H1 (cell line): Measurements from ENCODE around the gene PKP1. TPM values are rescaled to one million over a fixed set of nuclear protein-coding genes. Genes with fewer than 3 reads are reported as not detected.

Source experiments
- CTCF ChIA-PET: fragments of 300-600 bp; sonication (Branson Sonifier 250); formaldehyde crosslinking; loops from one replicate; lab custom pipeline; 2021; ENCODE audit not compliant: partially characterized antibody; lab: Charles Lee
- POLR2A ChIA-PET: fragments of 300-600 bp; sonication (Branson Sonifier 250); formaldehyde crosslinking; loops from one replicate; lab custom pipeline; 2021; ENCODE audit warnings: inconsistent platforms; ENCODE audit not compliant: partially characterized antibody; lab: Charles Lee
- DNase-seq, 2 experiments: peaks; one replicate each; pipeline versions ENCODE4 v3.0.0 to v3.0.0-alpha.2; 2010 to 2022; ENCODE audit warnings: low spot score in 2 of 2, low read depth in 1 of 2, mixed read lengths in 1 of 2
- FAIRE-seq: peaks from 2 replicates; lab custom pipeline; 2011; peaks lifted over from hg19 to GRCh38; lab: Jason Lieb, UNC
- H2AFZ ChIP-seq: 2 replicates; pipeline ENCODE4 v1.8.1; 2012; ENCODE audit warnings: low read length, inconsistent platforms
- H2AK5ac ChIP-seq: 2 replicates; pipeline ENCODE4 v1.6.1; 2013; ENCODE audit warnings: low read depth, low read length
- H2BK120ac ChIP-seq: replicated peaks from 2 replicates; pipeline ENCODE3; 2013; ENCODE audit warnings: low read depth, low read length, inconsistent platforms
- H2BK12ac ChIP-seq: 2 replicates; pipeline ENCODE4 v1.6.1; 2013; ENCODE audit warnings: low read depth, low read length
- H2BK15ac ChIP-seq: 2 replicates; pipeline ENCODE4 v1.6.1; 2013; ENCODE audit warnings: low read length
- H2BK20ac ChIP-seq: 2 replicates; pipeline ENCODE4 v1.6.1; 2013; ENCODE audit warnings: low read length
- H2BK5ac ChIP-seq: 2 replicates; pipeline ENCODE4 v1.6.1; 2013; ENCODE audit warnings: low read depth, low read length
- H3K14ac ChIP-seq: 2 replicates; pipeline ENCODE4 v1.6.1; 2013; ENCODE audit warnings: inconsistent platforms; ENCODE audit not compliant: insufficient read length
- H3K18ac ChIP-seq: 2 replicates; pipeline ENCODE4 v1.6.1; 2013; ENCODE audit warnings: low read length; ENCODE audit errors: extremely low read depth
- H3K23ac ChIP-seq: 2 replicates; pipeline ENCODE4 v1.6.1; 2013; ENCODE audit warnings: inconsistent platforms; ENCODE audit not compliant: insufficient read length
- H3K23me2 ChIP-seq: 2 replicates; pipeline ENCODE4 v1.6.1; 2013; ENCODE audit warnings: low read depth, low read length
- H3K27ac ChIP-seq: 2 replicates; pipeline ENCODE4 v1.6.1; 2011; ENCODE audit warnings: low read depth, low read length, inconsistent platforms
- H3K27me3 ChIP-seq, 4 experiments: replicated peaks in 1 of 4; 1 replicate in 1 of 4; 2 replicates in 3 of 4; pipeline versions ENCODE4 v1.6.1 to v1.8.1; 2011 to 2013; ENCODE audit warnings: low read length in 3 of 4, mild to moderate bottlenecking in 3 of 4, inconsistent platforms in 2 of 4, mixed read lengths in 2 of 4, moderate library complexity in 1 of 4; ENCODE audit not compliant: control insufficient read depth in 3 of 4, insufficient read depth in 3 of 4; ENCODE audit errors: extremely low read depth in 1 of 4
- H3K36me3 ChIP-seq, 4 experiments: 2 replicates each; pipeline versions ENCODE4 v1.6.1 to v1.8.1; 2011 to 2013; ENCODE audit warnings: mild to moderate bottlenecking in 4 of 4, low read length in 3 of 4, moderate library complexity in 2 of 4, control low read depth in 1 of 4, inconsistent platforms in 1 of 4; ENCODE audit not compliant: insufficient read depth in 4 of 4, control insufficient read depth in 2 of 4
- H3K4ac ChIP-seq: replicated peaks from 2 replicates; pipeline ENCODE3; 2013; ENCODE audit warnings: low read length, low read depth, mixed read lengths, inconsistent platforms; ENCODE audit not compliant: insufficient read length
- H3K4me1 ChIP-seq, 4 experiments: replicated peaks in 1 of 4; 1 replicate in 1 of 4; 2 replicates in 3 of 4; pipeline versions ENCODE4 v1.6.1 to v1.8.1; 2011 to 2013; ENCODE audit warnings: low read length in 3 of 4, inconsistent platforms in 2 of 4, mixed read lengths in 1 of 4; ENCODE audit not compliant: insufficient read depth in 4 of 4, control insufficient read depth in 3 of 4
- H3K4me2 ChIP-seq, 2 experiments: 2 replicates each; pipeline versions ENCODE4 v1.6.1 to v1.8.1; 2011 to 2013; ENCODE audit warnings: low read depth in 2 of 2, low read length in 2 of 2, control low read depth in 1 of 2, inconsistent platforms in 1 of 2, mild to moderate bottlenecking in 1 of 2; ENCODE audit not compliant: insufficient read depth in 1 of 2
- H3K4me3 ChIP-seq, 4 experiments: fragments of 200-600, 300-600 bp in 1 of 4; sonication (generic), shearing (Covaris generic), sonication (Bioruptor Twin) in 1 of 4; 2 replicates each; pipeline versions ENCODE4 v1.5.1 to v1.8.1; 2011 to 2016; ENCODE audit warnings: low read length in 4 of 4, low read depth in 3 of 4, control low read depth in 2 of 4, inconsistent platforms in 2 of 4, mild to moderate bottlenecking in 2 of 4, mixed read lengths in 1 of 4, moderate library complexity in 1 of 4; ENCODE audit not compliant: insufficient read depth in 2 of 4; ENCODE audit errors: extremely low read depth in 1 of 4
- H3K56ac ChIP-seq: replicated peaks from 2 replicates; pipeline ENCODE3; 2013; ENCODE audit warnings: low read depth, mild to moderate bottlenecking, mixed read lengths, low read length, inconsistent platforms; ENCODE audit not compliant: insufficient read length
- H3K79me1 ChIP-seq: 2 replicates; pipeline ENCODE4 v1.6.1; 2013; ENCODE audit warnings: low read depth, low read length, control low read depth
- H3K79me2 ChIP-seq, 2 experiments: 2 replicates each; pipeline versions ENCODE4 v1.6.1 to v1.8.1; 2012 to 2013; ENCODE audit warnings: low read length in 2 of 2, mild to moderate bottlenecking in 2 of 2, inconsistent platforms in 1 of 2; ENCODE audit not compliant: insufficient read depth in 2 of 2, control insufficient read depth in 1 of 2
- H3K9ac ChIP-seq, 4 experiments: replicated peaks in 1 of 4; 1 replicate in 1 of 4; 2 replicates in 3 of 4; pipeline versions ENCODE4 v1.6.1 to v1.8.1; 2011 to 2013; ENCODE audit warnings: low read depth in 3 of 4, low read length in 3 of 4, control low read depth in 2 of 4, mild to moderate bottlenecking in 2 of 4, moderate library complexity in 2 of 4, inconsistent platforms in 1 of 4; ENCODE audit errors: extremely low read depth in 1 of 4
- H3K9me3 ChIP-seq, 2 experiments: 2 replicates each; pipeline versions ENCODE4 v1.6.1 to v1.8.1; 2012 to 2013; ENCODE audit warnings: mild to moderate bottlenecking in 2 of 2, moderate library complexity in 2 of 2, control low read depth in 1 of 2, inconsistent platforms in 1 of 2, low read depth in 1 of 2, low read length in 1 of 2, mixed read lengths in 1 of 2; ENCODE audit not compliant: insufficient read depth in 2 of 2
- H4K20me1 ChIP-seq, 2 experiments: replicated peaks in 1 of 2; 2 replicates each; pipeline versions ENCODE3 to v1.8.1; 2011 to 2013; ENCODE audit warnings: inconsistent platforms in 2 of 2, low read length in 2 of 2, mild to moderate bottlenecking in 1 of 2; ENCODE audit not compliant: insufficient read depth in 2 of 2, control insufficient read depth in 1 of 2
- H4K5ac ChIP-seq: 2 replicates; pipeline ENCODE4 v1.6.1; 2013; ENCODE audit warnings: low read length, low read depth, mixed read lengths, inconsistent platforms; ENCODE audit not compliant: insufficient read length
- H4K8ac ChIP-seq: 2 replicates; pipeline ENCODE4 v1.8.0; 2013; ENCODE audit warnings: mild to moderate bottlenecking, moderate library complexity, low read length, inconsistent platforms; ENCODE audit not compliant: insufficient read depth; ENCODE audit errors: extremely low read depth
- H4K91ac ChIP-seq: replicated peaks from 2 replicates; pipeline ENCODE3; 2013; ENCODE audit warnings: low read length, mixed read lengths, inconsistent platforms; ENCODE audit not compliant: insufficient read length
- BCL11A ChIP-seq, 2 experiments: IDR thresholded peaks; one replicate each; pipeline ENCODE4 v1.6.1; 2011; ENCODE audit warnings: low read depth in 2 of 2, low read length in 2 of 2, mild to moderate bottlenecking in 2 of 2
- CREB1 ChIP-seq: IDR thresholded peaks from 2 replicates; pipeline ENCODE4 v1.6.1; 2012; ENCODE audit warnings: inconsistent platforms
- EP300 ChIP-seq, 2 experiments: IDR thresholded peaks; 1 replicate in 1 of 2; 2 replicates in 1 of 2; pipeline ENCODE4 v1.6.1; 2011 to 2012; ENCODE audit warnings: low read depth in 2 of 2, low read length in 2 of 2, mild to moderate bottlenecking in 2 of 2, borderline replicate concordance in 1 of 2, inconsistent platforms in 1 of 2, moderate library complexity in 1 of 2
- FOSL1 ChIP-seq: IDR thresholded peaks from 2 replicates; pipeline ENCODE4 v1.6.1; 2011; ENCODE audit warnings: mild to moderate bottlenecking, low read depth, low read length, moderate library complexity; ENCODE audit not compliant: insufficient read depth
- KDM4A ChIP-seq: IDR thresholded peaks from one replicate; pipeline ENCODE4 v1.7.1; 2012; ENCODE audit warnings: low read depth, mild to moderate bottlenecking, moderate library complexity, low read length, inconsistent platforms; ENCODE audit not compliant: severe bottlenecking
- SIX5 ChIP-seq: IDR thresholded peaks from 2 replicates; pipeline ENCODE4 v1.6.1; 2011; ENCODE audit warnings: mild to moderate bottlenecking, low read depth, low read length
- SUZ12 ChIP-seq: fragments of 200-600 bp; sonication (generic); IDR thresholded peaks from 2 replicates; pipeline ENCODE4 v1.6.1; 2012; ENCODE audit warnings: mild to moderate bottlenecking, inconsistent platforms, low read length, moderate library complexity, mixed read lengths
- TAF1 ChIP-seq: IDR thresholded peaks from 2 replicates; pipeline ENCODE4 v1.6.1; 2011; ENCODE audit warnings: mild to moderate bottlenecking, low read depth, low read length
- WGBS, 2 experiments: shearing (Covaris generic) in 1 of 2; methylation state at CpG; one replicate each; pipeline versions ENCODE4 v1.1.6 to v1.1.7; 2013 to 2015; ENCODE audit warnings: low lambda C conversion rate in 2 of 2, mixed read lengths in 2 of 2, inconsistent platforms in 1 of 2, low coverage in 1 of 2, missing lambda C conversion rate in 1 of 2; ENCODE audit not compliant: insufficient replicate concordance in 2 of 2, insufficient coverage in 1 of 2, insufficient read length in 1 of 2; ENCODE audit errors: extremely low coverage in 1 of 2, missing lambda C conversion rate in 1 of 2; 5-methylcytosine and 5-hydroxymethylcytosine counted together
- polyA plus RNA-seq, 7 experiments: library from polyadenylated mRNA; depleted of rRNA in 3 of 7; stranded (reverse) in 5 of 7; unstranded in 2 of 7; fragments of >200 nt in 5 of 7; fragments of 200-250 nt in 2 of 7; gene quantifications; 1 replicate in 5 of 7; 2 replicates in 1 of 7; 4 replicates in 1 of 7; pipeline versions ENCODE4 v1.2.1 to v1.2.3, GENCODE V29; 2011 to 2013; ENCODE audit warnings: missing spikeins in 2 of 7, mixed read lengths in 2 of 7
- total RNA-seq: library from RNA; stranded (reverse); fragmentation: NEBNext Ultra II Directional; extraction: Animal tissue kit (Norgen Biotek cat#: 25700); gene quantifications from 2 replicates; pipeline ENCODE4 v1.2.1, GENCODE V29; 2021
- TF ChIP-seq, protein P1 (sequence below): IDR thresholded peaks from 2 replicates; pipeline ENCODE4 v1.6.1; 2012; ENCODE audit warnings: low read length, inconsistent platforms
- TF ChIP-seq, protein P2 (sequence below): IDR thresholded peaks from 2 replicates; pipeline ENCODE4 v1.6.1; 2011; ENCODE audit warnings: low read depth, mild to moderate bottlenecking, low read length; ENCODE audit not compliant: insufficient read depth

Gene PKP1
- total and polyA plus RNA-seq, 2 of the 8 experiments (the other 6 are each of a cell fraction or from before 2014, with no cell fraction given) = 0.21 to 0.95 TPM

DNA sequence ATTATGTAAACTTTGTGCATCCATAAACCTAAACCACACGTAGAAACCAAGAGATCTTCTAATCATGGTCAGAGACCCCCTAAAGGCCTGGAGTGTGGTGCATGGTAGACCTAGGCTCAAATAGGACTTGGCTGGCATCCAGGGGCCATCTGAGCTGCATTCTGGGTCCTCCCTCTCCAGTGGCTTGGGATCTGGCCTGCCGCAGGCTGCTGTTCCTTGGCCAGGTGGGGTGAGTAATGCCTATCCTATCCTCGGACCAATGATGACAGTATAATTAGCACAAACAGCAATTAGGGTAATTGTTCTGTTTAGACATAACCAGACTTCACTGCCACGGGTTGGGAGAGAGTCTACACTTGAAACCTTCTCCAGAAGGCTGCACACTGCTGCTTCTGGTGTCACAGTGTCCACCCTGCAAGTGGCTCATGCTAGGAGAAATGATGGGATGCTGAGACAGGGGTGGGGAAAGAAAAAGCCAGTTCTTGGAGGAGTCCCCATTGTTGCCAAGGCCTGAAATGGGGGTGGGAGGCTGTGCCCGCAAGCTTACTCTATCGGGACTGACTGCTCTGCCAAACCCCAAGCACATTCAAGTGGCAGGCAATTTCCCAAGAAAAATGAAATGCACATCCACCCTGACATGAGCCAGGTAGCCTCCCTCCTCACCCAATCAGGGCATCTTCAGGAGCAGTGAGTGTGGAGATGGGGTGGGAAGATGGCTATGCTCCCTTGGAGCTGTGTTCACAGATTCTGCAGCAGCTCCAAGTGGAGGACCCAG lies 12.5 kb upstream of the PKP1 start:
- Histone ChIP-seq H4K91ac (no peak overlapping the region), H4K20me1 (no peaks in the 10 kb centered on the region), H3K36me3 (no peaks in the 10 kb centered on the region), H3K56ac (no peak overlapping the region), H2BK15ac (no peak overlapping the region), H3K23ac (no peak overlapping the region), H4K5ac (no peak overlapping the region), H2AK5ac (no peak overlapping the region), H2BK5ac (no peak overlapping the region), H3K4me1 (peaks cover 0 to 4% (median 0%) of the 10 kb centered on the region in 4 experiments; a peak in 2 of 7 replicates), H3K9me3 (no peaks in the 10 kb centered on the region), H2AFZ (no peak overlapping the region), H3K4ac (no peak overlapping the region), H2BK20ac (no peak overlapping the region), H3K9ac (no peak overlapping the region), H3K4me3 (no peak overlapping the region), H3K14ac (no peak overlapping the region), H3K79me2 (no peaks in the 10 kb centered on the region), H3K4me2 (no peak overlapping the region), H3K79me1 (no peaks in the 10 kb centered on the region), H3K27ac (no peak overlapping the region), H3K18ac (no peak overlapping the region), H2BK120ac (no peak overlapping the region), H3K27me3 (no peaks in the 10 kb centered on the region; a peak in 1 of 7 replicates), H3K23me2 (no peaks in the 10 kb centered on the region; the same call in 1 of the 2 replicates), H4K8ac (no peak overlapping the region), H2BK12ac (no peak overlapping the region)
- CTCF ChIA-PET = interaction anchor here (1.0 to 2.3 kb wide), 9 partner anchors 11 to 97 kb away, joined by 3 to 8 read pairs (median 4); no protein-coding TSS in a partner anchor
- no peak for DNase-seq
- FAIRE-seq = no peak
- POLR2A ChIA-PET = no interaction called here
- WGBS, 2 experiments = 90% methylated on average over 6 of the region's 6 CpGs; no CpG with 5 or more reads in 1 of the 2 experiments
- TF ChIP-seq SIX5 = no peak
- no peak for TF ChIP-seq BCL11A (IDR thresholded peaks at IDR 0.05; ENCODE audit: low read depth in 2 of 2, low read length in 2 of 2)
- TF ChIP-seq TAF1 = no peak
- no peak for TF ChIP-seq CREB1
- TF ChIP-seq EP300 (IDR thresholded peaks at IDR 0.05; ENCODE audit: borderline replicate concordance in 1 of 2, low read depth in 2 of 2, low read length in 2 of 2) = no peak
- TF ChIP-seq KDM4A = no peak
- TF ChIP-seq, protein P1, sequence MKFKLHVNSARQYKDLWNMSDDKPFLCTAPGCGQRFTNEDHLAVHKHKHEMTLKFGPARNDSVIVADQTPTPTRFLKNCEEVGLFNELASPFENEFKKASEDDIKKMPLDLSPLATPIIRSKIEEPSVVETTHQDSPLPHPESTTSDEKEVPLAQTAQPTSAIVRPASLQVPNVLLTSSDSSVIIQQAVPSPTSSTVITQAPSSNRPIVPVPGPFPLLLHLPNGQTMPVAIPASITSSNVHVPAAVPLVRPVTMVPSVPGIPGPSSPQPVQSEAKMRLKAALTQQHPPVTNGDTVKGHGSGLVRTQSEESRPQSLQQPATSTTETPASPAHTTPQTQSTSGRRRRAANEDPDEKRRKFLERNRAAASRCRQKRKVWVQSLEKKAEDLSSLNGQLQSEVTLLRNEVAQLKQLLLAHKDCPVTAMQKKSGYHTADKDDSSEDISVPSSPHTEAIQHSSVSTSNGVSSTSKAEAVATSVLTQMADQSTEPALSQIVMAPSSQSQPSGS = no peak
- TF ChIP-seq, protein P2, sequence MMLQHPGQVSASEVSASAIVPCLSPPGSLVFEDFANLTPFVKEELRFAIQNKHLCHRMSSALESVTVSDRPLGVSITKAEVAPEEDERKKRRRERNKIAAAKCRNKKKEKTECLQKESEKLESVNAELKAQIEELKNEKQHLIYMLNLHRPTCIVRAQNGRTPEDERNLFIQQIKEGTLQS = no peak
- TF ChIP-seq FOSL1 = no peak
- no peak for TF ChIP-seq SUZ12
